SK-N-SH (cell line): Measurements from ENCODE around the gene MBD3. TPM values are rescaled to one million over a fixed set of nuclear protein-coding genes. Genes with fewer than 3 reads are reported as not detected.

Experiments used
- CTCF ChIA-PET: fragments of 300-600, 350-600 bp; formaldehyde crosslinking; extraction: SDS; loops from one replicate; lab custom pipeline; 2021; lab: Yijun Ruan, JAX
- POLR2A ChIA-PET: fragments of 350-600 bp; sonication (Branson Sonifier 250); formaldehyde crosslinking; extraction: SDS; loops from one replicate; lab custom pipeline; 2020; ENCODE audit warnings: antibody characterized with exemption, inconsistent platforms; lab: Yijun Ruan, JAX
- DNase-seq: peaks from one replicate; pipeline ENCODE4 v3.0.0; 2012
- H2AFZ ChIP-seq: fragments of 200-600 bp; sonication (generic); 2 replicates; pipeline ENCODE4 v1.8.1; 2016; ENCODE audit warnings: antibody characterized with exemption, mild to moderate bottlenecking, low read depth
- H3F3A ChIP-seq: fragments of 200-600 bp; sonication (generic); replicated peaks from 2 replicates; pipeline ENCODE3; 2016; ENCODE audit warnings: antibody characterized with exemption, mild to moderate bottlenecking; ENCODE audit not compliant: insufficient read depth
- H3K27ac ChIP-seq, 2 experiments: fragments of 200-500 bp in 1 of 2; fragments of 200-600 bp in 1 of 2; sonication (Bioruptor generic) in 1 of 2; sonication (generic), shearing (Covaris generic) in 1 of 2; 2 replicates each; pipeline versions ENCODE4 v1.5.1 to v1.6.1; 2014 to 2016; ENCODE audit warnings: low read depth in 2 of 2, inconsistent platforms in 1 of 2, low read length in 1 of 2, mild to moderate bottlenecking in 1 of 2, mixed read lengths in 1 of 2
- H3K27me3 ChIP-seq: fragments of 200-600 bp; sonication (generic), shearing (Covaris generic); 2 replicates; pipeline ENCODE4 v1.6.1; 2016; ENCODE audit warnings: mixed run types; ENCODE audit not compliant: insufficient read depth
- H3K36me3 ChIP-seq, 2 experiments: fragments of 200-500 bp in 1 of 2; fragments of 200-600 bp in 1 of 2; sonication (Bioruptor generic) in 1 of 2; sonication (generic) in 1 of 2; replicated peaks in 1 of 2; 2 replicates each; pipeline versions ENCODE3 to v1.5.1; 2014 to 2016; ENCODE audit warnings: low read length in 1 of 2, mild to moderate bottlenecking in 1 of 2; ENCODE audit not compliant: insufficient read depth in 2 of 2, control insufficient read depth in 1 of 2
- H3K4me1 ChIP-seq, 2 experiments: fragments of 200-500 bp in 1 of 2; fragments of 200-600 bp in 1 of 2; sonication (Bioruptor generic) in 1 of 2; sonication (generic), shearing (Covaris generic) in 1 of 2; 2 replicates each; pipeline versions ENCODE4 v1.5.1 to v1.6.1; 2014 to 2016; ENCODE audit warnings: low read depth in 1 of 2, low read length in 1 of 2, mixed run types in 1 of 2; ENCODE audit not compliant: insufficient read depth in 2 of 2, control insufficient read depth in 1 of 2
- H3K4me2 ChIP-seq: fragments of 200-600 bp; sonication (generic), shearing (Covaris generic); 2 replicates; pipeline ENCODE4 v1.6.1; 2017; ENCODE audit warnings: mixed run types
- H3K4me3 ChIP-seq, 2 experiments: fragments of 200-500 bp in 1 of 2; fragments of 200-600 bp in 1 of 2; sonication (Bioruptor generic) in 1 of 2; sonication (generic), shearing (Covaris generic) in 1 of 2; 2 replicates each; pipeline versions ENCODE4 v1.5.1 to v1.8.1; 2014 to 2016; ENCODE audit warnings: low read depth in 2 of 2, inconsistent platforms in 1 of 2, low read length in 1 of 2, mild to moderate bottlenecking in 1 of 2, mixed read lengths in 1 of 2, moderate library complexity in 1 of 2
- H3K79me2 ChIP-seq: fragments of 200-600 bp; sonication (generic); 2 replicates; pipeline ENCODE4 v1.8.1; 2017; ENCODE audit warnings: mild to moderate bottlenecking; ENCODE audit not compliant: insufficient read depth
- H3K9ac ChIP-seq: fragments of 200-600 bp; sonication (generic); 2 replicates; pipeline ENCODE4 v1.6.1; 2017; ENCODE audit warnings: mixed run types
- H3K9me2 ChIP-seq: fragments of 200-600 bp; sonication (generic); 2 replicates; pipeline ENCODE4 v1.6.1; 2017; ENCODE audit warnings: mixed run types
- H3K9me3 ChIP-seq: fragments of 200-600 bp; sonication (generic); 2 replicates; pipeline ENCODE4 v1.6.1; 2017; ENCODE audit warnings: mixed run types, mild to moderate bottlenecking, moderate library complexity
- H4K20me1 ChIP-seq: fragments of 200-600 bp; sonication (generic); 2 replicates; pipeline ENCODE4 v1.6.1; 2017; ENCODE audit warnings: mild to moderate bottlenecking, mixed run types; ENCODE audit not compliant: insufficient read depth
- CHD2 ChIP-seq: fragments of 150-350 bp; IDR thresholded peaks from 2 replicates; pipeline ENCODE4 v1.6.1; 2018; ENCODE audit warnings: low read length; ENCODE audit not compliant: partially characterized antibody
- CTCF ChIP-seq: fragments of 200-600 bp; sonication (generic); IDR thresholded peaks from 2 replicates; pipeline ENCODE4 v1.6.1; 2017; ENCODE audit warnings: antibody characterized with exemption, mild to moderate bottlenecking, moderate library complexity
- FOXJ3 ChIP-seq: sonication (generic); formaldehyde crosslinking; IDR thresholded peaks from 2 replicates; pipeline ENCODE4 v1.5.1; 2020; ENCODE audit warnings: mild to moderate bottlenecking, missing genetic modification reagents
- GABPA ChIP-seq: IDR thresholded peaks from 2 replicates; pipeline ENCODE4 v1.4.0; 2012; ENCODE audit warnings: low read depth, mild to moderate bottlenecking
- IRF3 ChIP-seq: fragments of 150-350 bp; IDR thresholded peaks from 2 replicates; pipeline ENCODE4 v1.6.1; 2016; ENCODE audit warnings: mild to moderate bottlenecking, low read depth, low read length
- JUND ChIP-seq: IDR thresholded peaks from 2 replicates; pipeline ENCODE4 v1.4.0; 2012
- MEF2A ChIP-seq: IDR thresholded peaks from 2 replicates; pipeline ENCODE4 v1.4.0; 2012; ENCODE audit warnings: low read depth, borderline replicate concordance
- NFIC ChIP-seq: IDR thresholded peaks from 2 replicates; pipeline ENCODE4 v1.4.0; 2012; ENCODE audit warnings: borderline replicate concordance
- PBX3 ChIP-seq: IDR thresholded peaks from 2 replicates; pipeline ENCODE4; 2012
- POLR2AphosphoS5 ChIP-seq: IDR thresholded peaks from 2 replicates; pipeline ENCODE4 v1.6.1; 2012; ENCODE audit warnings: low read depth, low read length
- RFX5 ChIP-seq: IDR thresholded peaks from 2 replicates; pipeline ENCODE4 v1.6.1; 2012; ENCODE audit warnings: mild to moderate bottlenecking, improper control_type of control experiment, low read length
- RXRA ChIP-seq: IDR thresholded peaks from 2 replicates; pipeline ENCODE4 v1.4.0; 2012; ENCODE audit warnings: low read depth, mild to moderate bottlenecking, borderline replicate concordance
- SMC3 ChIP-seq: IDR thresholded peaks from 2 replicates; pipeline ENCODE4 v1.6.1; 2012; ENCODE audit warnings: low read depth, low read length, improper control_type of control experiment
- TCF12 ChIP-seq: IDR thresholded peaks from 2 replicates; pipeline ENCODE4 v1.4.0; 2012
- WGBS: methylation state at CpG from one replicate; pipeline ENCODE4 v1.1.6; 2017; ENCODE audit warnings: low lambda C conversion rate; 5-methylcytosine and 5-hydroxymethylcytosine counted together
- polyA plus RNA-seq, 3 experiments: library from polyadenylated mRNA; depleted of rRNA; stranded (reverse); fragments of >200 nt; gene quantifications; 2 replicates each; pipeline ENCODE4 v1.2.3, GENCODE V29; 2012
- TF ChIP-seq, protein P1 (sequence below): IDR thresholded peaks from 2 replicates; pipeline ENCODE4 v1.4.0; 2012; ENCODE audit warnings: low read depth, borderline replicate concordance

Gene MBD3
- polyA plus RNA-seq, 1 of the 3 experiments (the other 2 are of a cell fraction), result 96.5 TPM

DNA sequence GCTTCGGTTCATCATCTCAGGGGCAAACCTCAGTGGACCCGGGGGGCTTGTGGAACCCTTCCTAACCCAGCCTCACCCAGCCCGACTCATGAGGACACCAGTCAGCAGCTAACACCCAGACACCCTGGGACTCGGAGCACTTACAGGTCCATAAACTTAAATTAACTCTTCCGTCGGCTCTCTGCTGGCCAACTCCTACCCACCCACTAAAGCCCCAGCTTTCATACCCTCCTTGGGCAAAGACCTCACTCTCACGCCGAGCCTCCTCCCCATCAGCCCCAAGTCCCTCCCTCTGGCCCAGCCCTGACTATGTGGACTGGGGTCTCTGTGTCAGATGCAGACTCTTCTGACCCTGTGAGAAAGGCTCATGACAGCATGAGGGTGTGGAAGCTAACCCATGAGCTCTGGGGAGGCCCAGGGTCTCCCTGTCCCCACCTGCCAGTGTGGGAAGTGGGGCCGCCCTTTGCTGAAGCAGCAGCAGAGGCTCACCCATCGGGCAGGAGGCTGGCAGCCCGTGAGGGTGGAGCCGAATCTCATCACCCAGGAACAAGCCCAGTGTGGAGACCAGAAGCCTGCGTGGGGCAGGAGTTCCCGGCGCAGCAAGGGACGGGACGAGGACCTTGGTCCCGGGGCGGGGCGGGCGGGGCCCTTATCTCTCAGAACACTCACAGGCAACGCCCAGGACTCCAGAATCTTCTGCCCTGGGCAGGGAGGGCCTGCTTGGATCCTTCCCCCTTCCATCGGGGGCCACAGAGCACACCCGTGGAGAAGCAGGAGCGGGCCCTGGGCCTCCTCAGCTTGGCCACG is 40.0 kb upstream of the MBD3 start:
- peaks cover 42% of the 10 kb centered on the region for H4K20me1 ChIP-seq
- no peak overlapping the region for H3K4me2 ChIP-seq
- H3K79me2 ChIP-seq, result peaks cover 42% of the 10 kb centered on the region
- TF ChIP-seq JUND, result no peak
- TF ChIP-seq POLR2AphosphoS5, result no peak
- no peak for TF ChIP-seq RFX5
- no peak for TF ChIP-seq FOXJ3
- no peaks in the 10 kb centered on the region for H3K27me3 ChIP-seq
- no peaks in the 10 kb centered on the region for H3K9me2 ChIP-seq
- peaks cover 11 to 44% of the 10 kb centered on the region in 2 experiments for H3K36me3 ChIP-seq
- no peaks in the 10 kb centered on the region for H3K9me3 ChIP-seq
- ChIA-PET POLR2A (no interaction called here), CTCF (interaction anchor here (0.9 to 1.1 kb wide), 2 partner anchors 8 to 87 kb away, joined by 3 read pairs; no protein-coding TSS in a partner anchor)
- no peak overlapping the region for H3K4me3 ChIP-seq
- 87% methylated on average over 12 of the region's 26 CpGs for WGBS
- H2AFZ ChIP-seq, result no peak overlapping the region
- H3F3A ChIP-seq, result no peaks in the 10 kb centered on the region
- no peaks in the 10 kb centered on the region for H3K4me1 ChIP-seq
- no peak overlapping the region for H3K9ac ChIP-seq
- no peak for DNase-seq
- no peak overlapping the region for H3K27ac ChIP-seq

DNA sequence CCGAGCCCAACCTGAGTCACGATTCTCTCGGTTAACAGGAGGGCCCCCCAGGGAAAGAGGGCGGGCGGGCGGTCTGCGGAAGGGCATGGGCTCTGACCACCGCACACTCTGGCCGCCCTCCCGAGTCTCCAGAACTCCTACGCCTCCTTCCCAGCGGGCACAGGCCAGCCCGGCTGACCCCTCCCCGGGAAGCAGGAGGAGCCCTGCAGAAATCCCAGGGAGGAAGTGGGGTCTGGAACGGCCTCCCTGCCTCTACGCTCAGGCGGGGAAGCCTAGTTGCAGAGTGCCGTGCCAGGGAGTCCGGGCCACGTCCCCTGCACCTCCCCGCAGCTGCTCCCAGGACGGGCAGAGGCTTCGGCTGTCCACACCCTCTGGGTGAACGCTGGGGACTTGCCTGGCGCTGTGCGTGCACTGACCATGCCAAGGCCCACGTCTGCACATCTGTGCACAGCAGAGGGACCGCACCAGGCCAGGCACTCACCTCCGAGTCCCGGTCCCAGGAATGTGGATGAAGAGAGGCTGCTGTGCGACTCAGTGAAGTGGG is 39.0 kb upstream of the MBD3 start:
- Histone ChIP-seq H2AFZ (no peak overlapping the region), H3K9me3 (no peaks in the 10 kb centered on the region), H3K9ac (no peak overlapping the region), H3F3A (no peaks in the 10 kb centered on the region), H3K4me3 (no peak overlapping the region), H3K4me1 (no peaks in the 10 kb centered on the region), H3K27me3 (no peaks in the 10 kb centered on the region), H3K27ac (no peak overlapping the region), H3K79me2 (peaks cover 32% of the 10 kb centered on the region), H3K9me2 (no peaks in the 10 kb centered on the region), H3K4me2 (no peak overlapping the region), H3K36me3 (peaks cover 11 to 45% of the 10 kb centered on the region in 2 experiments), H4K20me1 (peaks cover 39% of the 10 kb centered on the region)
- ChIA-PET CTCF (interaction anchor here (0.9 to 1.1 kb wide), 2 partner anchors 9 to 86 kb away, joined by 3 read pairs; no protein-coding TSS in a partner anchor), POLR2A (no interaction called here)
- 100% methylated on average over 1 of the region's 31 CpGs for WGBS
- DNase-seq, result no peak
- TF ChIP-seq MEF2A (no peak), SMC3 (no peak), CHD2 (no peak), IRF3 (no peak), CTCF (no peak), RXRA (no peak), TCF12 (no peak), NFIC (no peak), GABPA (no peak), FOXJ3 (no peak), PBX3 (no peak), RFX5 (no peak)
- TF ChIP-seq, protein P1, sequence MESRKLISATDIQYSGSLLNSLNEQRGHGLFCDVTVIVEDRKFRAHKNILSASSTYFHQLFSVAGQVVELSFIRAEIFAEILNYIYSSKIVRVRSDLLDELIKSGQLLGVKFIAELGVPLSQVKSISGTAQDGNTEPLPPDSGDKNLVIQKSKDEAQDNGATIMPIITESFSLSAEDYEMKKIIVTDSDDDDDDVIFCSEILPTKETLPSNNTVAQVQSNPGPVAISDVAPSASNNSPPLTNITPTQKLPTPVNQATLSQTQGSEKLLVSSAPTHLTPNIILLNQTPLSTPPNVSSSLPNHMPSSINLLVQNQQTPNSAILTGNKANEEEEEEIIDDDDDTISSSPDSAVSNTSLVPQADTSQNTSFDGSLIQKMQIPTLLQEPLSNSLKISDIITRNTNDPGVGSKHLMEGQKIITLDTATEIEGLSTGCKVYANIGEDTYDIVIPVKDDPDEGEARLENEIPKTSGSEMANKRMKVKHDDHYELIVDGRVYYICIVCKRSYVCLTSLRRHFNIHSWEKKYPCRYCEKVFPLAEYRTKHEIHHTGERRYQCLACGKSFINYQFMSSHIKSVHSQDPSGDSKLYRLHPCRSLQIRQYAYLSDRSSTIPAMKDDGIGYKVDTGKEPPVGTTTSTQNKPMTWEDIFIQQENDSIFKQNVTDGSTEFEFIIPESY, result no peak
